H9 (cell line): ENCODE results near the gene TMIE. TPM values are rescaled to one million over a fixed set of nuclear protein-coding genes. Genes with fewer than 3 reads are reported as not detected.

Experiments
- DNase-seq: peaks from one replicate; pipeline ENCODE4 v3.0.0-alpha.2; 2017
- H2AFZ ChIP-seq: one replicate; pipeline ENCODE4 v1.6.1; 2013; ENCODE audit warnings: mild to moderate bottlenecking, low read length, control low read depth, moderate library complexity
- H2AK5ac ChIP-seq: 2 replicates; pipeline ENCODE4 v1.6.1; 2013; ENCODE audit warnings: low read length, control low read depth, mixed read lengths; ENCODE audit not compliant: insufficient read length
- H2BK120ac ChIP-seq: one replicate; pipeline ENCODE4 v1.6.1; 2013; ENCODE audit warnings: low read depth, mild to moderate bottlenecking, low read length, control low read depth, inconsistent platforms; ENCODE audit not compliant: poor library complexity, severe bottlenecking
- H2BK12ac ChIP-seq: 2 replicates; pipeline ENCODE4 v1.6.1; 2013; ENCODE audit warnings: low read length, control low read depth, mixed read lengths, low read depth; ENCODE audit not compliant: insufficient read length
- H2BK15ac ChIP-seq: 2 replicates; pipeline ENCODE4 v1.6.1; 2013; ENCODE audit warnings: low read depth, low read length, control low read depth
- H2BK20ac ChIP-seq: one replicate; pipeline ENCODE4 v1.6.1; 2013; ENCODE audit warnings: low read depth, mild to moderate bottlenecking, low read length, control low read depth, inconsistent platforms; ENCODE audit not compliant: poor library complexity, severe bottlenecking
- H2BK5ac ChIP-seq: 2 replicates; pipeline ENCODE4 v1.6.1; 2013; ENCODE audit warnings: low read length, control low read depth, mixed read lengths; ENCODE audit not compliant: insufficient read length
- H3K14ac ChIP-seq: 2 replicates; pipeline ENCODE4 v1.6.1; 2013; ENCODE audit warnings: low read length, control low read depth; ENCODE audit not compliant: insufficient read depth
- H3K18ac ChIP-seq: 2 replicates; pipeline ENCODE4 v1.6.1; 2013; ENCODE audit warnings: low read depth, mild to moderate bottlenecking, mixed read lengths, low read length, control low read depth; ENCODE audit not compliant: insufficient read length
- H3K23ac ChIP-seq: 2 replicates; pipeline ENCODE4 v1.6.1; 2013; ENCODE audit warnings: low read length, control low read depth, mixed read lengths, low read depth; ENCODE audit not compliant: insufficient read length
- H3K23me2 ChIP-seq: 2 replicates; pipeline ENCODE4 v1.6.1; 2013; ENCODE audit warnings: low read depth, mild to moderate bottlenecking, mixed read lengths, low read length, control low read depth; ENCODE audit not compliant: insufficient read length, poor library complexity, severe bottlenecking
- H3K27ac ChIP-seq: 2 replicates; pipeline ENCODE4 v1.5.1; 2013; ENCODE audit warnings: low read length, control low read depth, mixed read lengths, low read depth; ENCODE audit not compliant: insufficient read length
- H3K27me3 ChIP-seq: 2 replicates; pipeline ENCODE4 v1.6.1; 2013; ENCODE audit warnings: low read length, control low read depth, inconsistent platforms; ENCODE audit not compliant: insufficient read depth
- H3K4ac ChIP-seq: 2 replicates; pipeline ENCODE4 v1.6.1; 2013; ENCODE audit warnings: low read depth, mild to moderate bottlenecking, control low read depth, inconsistent platforms, low read length, moderate library complexity
- H3K4me1 ChIP-seq: 2 replicates; pipeline ENCODE4 v1.6.1; 2013; ENCODE audit warnings: low read length, control low read depth, inconsistent platforms; ENCODE audit not compliant: insufficient read depth
- H3K4me2 ChIP-seq: 2 replicates; pipeline ENCODE4 v1.6.1; 2013; ENCODE audit warnings: low read length, control low read depth, mixed read lengths; ENCODE audit not compliant: insufficient read length, insufficient read depth
- H3K56ac ChIP-seq: 2 replicates; pipeline ENCODE4 v1.6.1; 2013; ENCODE audit warnings: low read depth, mild to moderate bottlenecking, mixed read lengths, low read length, control low read depth; ENCODE audit not compliant: insufficient read length
- H3K79me1 ChIP-seq: 2 replicates; pipeline ENCODE4 v1.6.1; 2013; ENCODE audit warnings: low read depth, mild to moderate bottlenecking, moderate library complexity, low read length, control low read depth, inconsistent platforms; ENCODE audit not compliant: insufficient read depth, poor library complexity, severe bottlenecking
- H3K79me2 ChIP-seq: 2 replicates; pipeline ENCODE4 v1.6.1; 2013; ENCODE audit warnings: low read length, control low read depth, inconsistent platforms; ENCODE audit not compliant: insufficient read depth
- H3K9ac ChIP-seq: 2 replicates; pipeline ENCODE4 v1.6.1; 2013; ENCODE audit warnings: low read length, control low read depth, mixed read lengths; ENCODE audit not compliant: insufficient read length; ENCODE audit errors: extremely low read depth
- H3K9me3 ChIP-seq: one replicate; pipeline ENCODE4 v1.6.1; 2013; ENCODE audit warnings: low read depth, low read length, inconsistent platforms; ENCODE audit not compliant: control insufficient read depth
- H3T11ph ChIP-seq: one replicate; pipeline ENCODE4 v1.6.1; 2013; ENCODE audit warnings: mild to moderate bottlenecking, low read length, control low read depth, inconsistent platforms
- H4K20me1 ChIP-seq: one replicate; pipeline ENCODE4 v1.6.1; 2013; ENCODE audit not compliant: control insufficient read depth, insufficient read length, insufficient read depth
- H4K5ac ChIP-seq: 2 replicates; pipeline ENCODE4 v1.6.1; 2013; ENCODE audit warnings: low read depth, mild to moderate bottlenecking, mixed read lengths, low read length, control low read depth; ENCODE audit not compliant: insufficient read length
- H4K8ac ChIP-seq: replicated peaks from 2 replicates; pipeline ENCODE4 v1.6.1; 2013; ENCODE audit warnings: low read length, control low read depth, mixed read lengths, low read depth; ENCODE audit not compliant: insufficient read length
- H4K91ac ChIP-seq: 2 replicates; pipeline ENCODE4 v1.6.1; 2013; ENCODE audit warnings: low read depth, mild to moderate bottlenecking, moderate library complexity, mixed read lengths, low read length, control low read depth; ENCODE audit not compliant: insufficient read length
- H3K27ac Mint-ChIP-seq, 3 experiments: 2 replicates in 2 of 3; 3 replicates in 1 of 3; pipeline ENCODE4 v1.8.0; 2020 to 2021; ENCODE audit warnings: mixed read lengths in 3 of 3, mild to moderate bottlenecking in 1 of 3, moderate library complexity in 1 of 3
- H3K27me3 Mint-ChIP-seq: 2 replicates; pipeline ENCODE4 v1.8.0; 2021; ENCODE audit warnings: low read depth, mild to moderate bottlenecking, moderate library complexity, mixed read lengths
- H3K36me3 Mint-ChIP-seq, 3 experiments: 2 replicates in 2 of 3; 3 replicates in 1 of 3; pipeline ENCODE4 v1.8.0; 2020 to 2021; ENCODE audit warnings: low read depth in 3 of 3, mixed read lengths in 3 of 3; ENCODE audit not compliant: insufficient read depth in 1 of 3
- H3K4me1 Mint-ChIP-seq, 2 experiments: 2 replicates each; pipeline ENCODE4 v1.8.0; 2020; ENCODE audit warnings: mixed read lengths in 2 of 2
- H3K4me3 Mint-ChIP-seq, 2 experiments: 2 replicates in 1 of 2; 3 replicates in 1 of 2; pipeline ENCODE4 v1.8.0; 2020 to 2021; ENCODE audit warnings: mild to moderate bottlenecking in 2 of 2, mixed read lengths in 2 of 2, moderate library complexity in 1 of 2
- H3K9me3 Mint-ChIP-seq, 2 experiments: 2 replicates in 1 of 2; 3 replicates in 1 of 2; pipeline ENCODE4 v1.8.0; 2020; ENCODE audit warnings: mild to moderate bottlenecking in 2 of 2, mixed read lengths in 2 of 2, moderate library complexity in 1 of 2
- CTCF ChIP-seq: fragments of 200-600 bp; sonication (generic); conservative IDR thresholded peaks from 3 replicates; pipeline ENCODE4 v1.8.0; 2021; ENCODE audit warnings: antibody characterized with exemption, mild to moderate bottlenecking
- WGBS: extraction: QIAGEN DNeasy Blood & Tissue Kit; methylation state at CpG from one replicate; pipeline ENCODE4 v1.1.7; 2013; ENCODE audit warnings: missing lambda C conversion rate, low lambda C conversion rate, mixed read lengths; ENCODE audit not compliant: insufficient read length; ENCODE audit errors: extremely low coverage; 5-methylcytosine and 5-hydroxymethylcytosine counted together
- total RNA-seq: library from RNA; stranded (reverse); gene quantifications from 2 replicates; pipeline ENCODE4 v1.2.1, GENCODE V29; 2021

Gene TMIE
- total RNA-seq, 1 experiment from 2014 or later: 0.63 TPM

GRCh38 chr3:46756642-46757041 lies 55.5 kb downstream of the TMIE start:
- no peak for DNase-seq
- Histone ChIP-seq H3K27ac (no peak overlapping the region), H3K23me2 (no peaks in the 10 kb centered on the region), H3K79me2 (no peaks in the 10 kb centered on the region), H2BK120ac (no peak overlapping the region), H2BK20ac (no peak overlapping the region), H3K18ac (no peak overlapping the region), H4K8ac (no peak overlapping the region), H3T11ph (no peak overlapping the region), H2BK5ac (no peak overlapping the region), H4K91ac (no peak overlapping the region), H3K79me1 (no peaks in the 10 kb centered on the region), H4K20me1 (no peaks in the 10 kb centered on the region), H3K4me2 (no peak overlapping the region), H3K9ac (no peak overlapping the region), H2BK12ac (no peak overlapping the region), H3K23ac (no peak overlapping the region), H3K4ac (no peak overlapping the region), H2AK5ac (no peak overlapping the region), H3K9me3 (no peaks in the 10 kb centered on the region), H2BK15ac (no peak overlapping the region), H3K27me3 (no peaks in the 10 kb centered on the region), H4K5ac (no peak overlapping the region), H2AFZ (no peak overlapping the region), H3K4me1 (no peaks in the 10 kb centered on the region; the same call in 1 of the 2 replicates), H3K14ac (no peak overlapping the region), H3K56ac (no peak overlapping the region)
- no CpG with 5 or more reads among the region's 31 CpGs for WGBS
- no peak for TF ChIP-seq CTCF
- H3K36me3 Mint-ChIP-seq: no peaks in the 10 kb centered on the region; a peak in 1 of 7 replicates
- peaks cover 10 to 11% of the 10 kb centered on the region in 2 experiments for H3K4me1 Mint-ChIP-seq
- H3K9me3 Mint-ChIP-seq: no peaks in the 10 kb centered on the region
- H3K4me3 Mint-ChIP-seq: no peak overlapping the region
- no peak overlapping the region for H3K27ac Mint-ChIP-seq
- no peaks in the 10 kb centered on the region; the same call in 1 of the 2 replicates for H3K27me3 Mint-ChIP-seq
